Middle frontal gyrus (tissue), 1 donor: ENCODE measurements around the gene CXCL3.

ENCODE experiments used
- DNase-seq: peaks from one replicate; pipeline ENCODE4 v3.0.0-alpha.2; 2015; ENCODE audit warnings: low spot score; ENCODE audit errors: extremely low spot score

CXCL3 gene

GRCh38 chr4:74055498-74055897 is 17.0 kb upstream of the CXCL3 start:
- DNase-seq: no peak

GRCh38 chr4:74055096-74055495 is 16.6 kb upstream of the CXCL3 start:
- no peak for DNase-seq

DNA sequence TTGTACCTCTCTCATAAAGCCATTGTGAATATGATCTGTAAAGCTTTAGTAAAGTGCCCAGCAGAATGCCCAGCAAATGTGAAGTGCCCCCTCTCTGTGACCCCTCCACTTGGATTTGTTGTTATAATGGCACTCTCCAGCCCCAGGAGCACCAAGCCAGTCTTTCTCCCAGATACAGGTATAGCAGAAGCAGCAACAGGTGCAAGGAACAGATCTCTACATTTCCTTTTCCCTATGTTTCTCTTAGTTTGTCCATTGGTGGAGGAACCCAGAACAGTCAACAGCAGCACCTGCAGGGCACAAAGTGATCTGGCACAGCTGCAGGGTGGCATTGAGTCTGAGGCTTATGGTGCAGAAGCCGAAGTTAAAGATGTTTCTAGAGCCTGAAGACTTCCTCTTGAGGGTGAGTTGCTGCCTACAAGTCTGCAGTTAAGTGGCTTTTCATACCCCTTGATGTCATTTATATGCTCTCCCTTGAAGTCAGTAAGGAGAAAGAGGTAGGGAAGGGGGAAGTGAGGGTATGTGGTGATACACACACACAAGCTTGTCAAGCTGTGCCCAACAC is 16.1 kb upstream of the CXCL3 start:
- no peak for DNase-seq

DNA sequence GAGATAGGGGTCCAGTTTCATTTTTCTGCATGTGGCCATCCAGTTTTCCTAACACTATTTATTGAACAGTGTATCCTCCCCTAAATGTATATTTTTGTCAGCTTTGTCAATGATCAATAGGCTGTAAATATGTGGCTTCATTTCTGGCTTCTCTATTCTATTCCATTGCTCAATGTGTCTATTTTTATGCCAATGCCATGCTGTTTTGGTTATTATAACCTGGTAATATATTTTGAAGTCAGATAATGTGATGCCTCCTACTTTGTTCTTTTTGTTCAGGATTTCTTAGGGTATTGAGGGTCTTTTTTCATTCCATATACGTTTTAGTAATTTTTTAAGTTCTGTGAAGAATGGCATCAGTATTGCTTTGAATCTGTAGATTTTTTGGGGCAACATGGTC is 8.7 kb upstream of the CXCL3 start:
- no peak for DNase-seq

DNA sequence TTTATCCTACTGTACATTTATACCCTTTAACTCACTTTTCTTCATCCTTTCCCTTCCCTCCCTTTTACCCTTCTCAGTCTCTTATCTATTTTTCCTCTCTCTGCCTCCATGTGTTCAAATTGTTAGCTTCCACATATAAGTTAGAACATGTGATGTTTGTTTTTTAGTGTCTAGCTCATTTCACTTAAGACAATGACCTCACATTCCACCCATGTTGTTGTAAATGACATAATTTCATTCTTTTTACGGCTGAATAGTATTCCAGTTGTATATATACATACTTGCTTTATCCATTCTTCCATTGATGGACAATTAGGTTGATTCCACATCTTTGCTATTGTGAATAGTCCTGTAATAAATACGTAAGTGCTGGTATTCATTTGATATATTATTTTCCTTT is 7.3 kb upstream of the CXCL3 start:
- no peak for DNase-seq

- no peak for DNase-seq
Measured at GRCh38 chr4:74045247-74045646, 6.8 kb upstream of the CXCL3 start.

DNA sequence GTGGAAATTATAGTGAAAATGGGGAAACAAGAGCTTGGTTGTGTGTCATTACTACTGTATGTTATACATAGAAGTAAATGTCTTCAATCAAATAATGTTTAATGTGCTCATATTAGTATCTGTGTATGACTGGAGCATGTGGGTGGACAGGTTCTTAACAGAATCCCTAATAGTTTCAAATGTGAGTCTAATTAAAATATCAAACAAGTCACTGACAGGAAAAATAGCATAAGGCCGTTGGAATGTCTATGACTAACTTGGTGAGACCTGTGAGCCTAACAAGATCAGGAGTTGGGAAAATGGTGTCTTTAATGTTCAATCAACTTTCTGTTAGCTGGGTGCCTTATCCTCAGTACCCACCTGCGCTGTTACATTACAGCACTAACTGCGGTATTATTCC is 6.2 kb upstream of the CXCL3 start:
- DNase-seq: no peak

DNA sequence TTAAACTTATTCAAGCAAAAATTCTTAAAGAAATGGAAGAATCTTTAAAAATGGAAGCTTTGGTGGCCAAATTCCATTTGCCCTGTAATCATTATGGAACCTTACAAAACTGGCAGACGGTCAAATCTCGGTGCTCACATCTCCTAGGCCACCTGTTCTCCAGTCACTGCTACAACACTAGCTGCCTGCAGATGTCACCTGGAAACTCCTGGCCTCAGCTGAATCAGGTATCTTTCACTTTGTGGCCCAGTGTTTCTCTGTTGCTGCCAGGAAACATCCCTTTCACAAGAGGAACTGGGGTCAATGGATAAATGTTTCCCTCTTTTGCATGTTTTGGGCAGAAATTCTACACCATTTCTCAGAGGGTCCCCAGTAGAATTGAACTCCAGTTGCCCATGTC is 4.2 kb upstream of the CXCL3 start:
- no peak for DNase-seq

DNA sequence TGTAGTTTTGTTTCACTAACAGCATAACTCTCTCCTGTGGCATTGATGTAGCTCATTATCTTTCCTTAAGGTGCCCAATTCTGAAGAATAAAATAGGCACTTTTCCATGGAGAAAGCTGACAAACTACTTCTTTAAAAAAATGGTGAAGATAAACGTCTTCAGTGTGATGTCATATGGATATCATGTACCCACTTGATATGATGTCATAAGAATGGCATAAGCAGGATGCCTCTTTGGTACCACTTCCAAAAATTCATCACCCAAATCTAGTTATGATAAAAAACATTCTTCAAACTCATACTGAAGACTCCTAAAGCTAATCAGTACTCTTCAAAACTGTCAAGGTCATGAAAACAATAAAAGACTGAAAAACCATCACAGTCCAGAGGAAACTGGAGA is 2.9 kb upstream of the CXCL3 start:
- DNase-seq: no peak

DNA sequence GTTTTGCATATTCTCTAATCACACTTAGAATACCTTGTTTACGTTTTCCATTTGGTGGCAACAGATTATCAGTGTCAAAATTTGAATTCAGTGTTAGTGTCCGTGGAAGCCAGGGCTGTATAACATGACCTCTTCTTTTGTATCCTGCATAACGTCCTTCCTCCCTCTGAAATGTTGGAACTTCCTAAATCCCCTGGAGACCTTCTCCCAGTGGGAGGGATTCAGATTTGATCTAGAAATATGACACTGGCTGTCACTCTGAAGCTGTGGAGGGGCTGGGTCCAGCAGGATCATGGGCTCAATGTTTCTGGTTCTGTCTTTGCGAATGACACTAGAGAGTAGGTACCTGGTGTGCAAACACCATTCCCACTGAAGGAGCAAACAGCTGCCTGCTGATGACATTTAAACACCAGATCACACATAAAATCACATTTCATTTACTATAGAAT is 850 bp upstream of the CXCL3 start:
- DNase-seq: no peak

DNA sequence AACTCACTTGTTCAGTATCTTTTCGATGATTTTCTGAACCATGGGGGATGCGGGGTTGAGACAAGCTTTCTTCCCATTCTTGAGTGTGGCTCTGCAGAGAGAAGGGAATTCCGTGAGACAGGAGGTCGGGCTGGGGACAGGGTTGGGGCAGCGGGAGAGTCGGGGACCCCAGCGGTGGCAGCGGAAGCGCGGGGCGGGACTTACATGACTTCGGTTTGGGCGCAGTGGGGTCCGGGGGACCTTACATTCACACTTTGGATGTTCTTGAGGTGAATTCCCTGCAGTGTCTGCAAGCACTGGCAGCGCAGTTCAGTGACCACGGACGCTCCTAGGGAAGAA is 434 bp downstream of the CXCL3 start:
- DNase-seq: no peak

- no peak for DNase-seq
Measured at GRCh38 chr4:74037076-74037955, 1.2 kb downstream of the CXCL3 start.

DNA sequence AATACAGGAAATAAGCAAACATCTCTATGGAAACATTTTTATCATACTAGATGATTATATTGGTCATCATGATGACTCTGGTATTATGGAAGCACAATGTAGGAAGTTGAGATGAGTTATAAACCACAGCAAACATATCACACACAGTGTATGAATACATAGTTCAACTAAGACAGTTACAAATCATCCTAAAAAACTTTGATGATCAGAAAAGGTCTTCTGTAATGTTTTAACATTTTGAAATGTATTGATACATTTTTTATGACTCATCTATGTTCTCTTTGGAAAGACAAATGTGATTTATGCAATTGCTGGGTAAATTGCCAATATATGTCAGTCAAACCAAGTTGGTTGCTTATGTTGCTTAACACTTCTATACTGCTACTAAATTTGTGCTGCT is 4.8 kb downstream of the CXCL3 start:
- no peak for DNase-seq

GRCh38 chr4:74032064-74032463 is 6.4 kb downstream of the CXCL3 start:
- no peak for DNase-seq

GRCh38 chr4:74031576-74031975 is 6.9 kb downstream of the CXCL3 start:
- DNase-seq: no peak

- no peak for DNase-seq
Measured at GRCh38 chr4:74030285-74030684, 8.2 kb downstream of the CXCL3 start.

GRCh38 chr4:74028504-74028903 is 10.0 kb downstream of the CXCL3 start:
- no peak for DNase-seq

GRCh38 chr4:74023709-74024108 is 14.8 kb downstream of the CXCL3 start:
- DNase-seq: no peak

GRCh38 chr4:74021601-74022000 is 16.9 kb downstream of the CXCL3 start:
- DNase-seq: no peak

GRCh38 chr4:74018771-74019170 is 19.7 kb downstream of the CXCL3 start:
- no peak for DNase-seq

DNA sequence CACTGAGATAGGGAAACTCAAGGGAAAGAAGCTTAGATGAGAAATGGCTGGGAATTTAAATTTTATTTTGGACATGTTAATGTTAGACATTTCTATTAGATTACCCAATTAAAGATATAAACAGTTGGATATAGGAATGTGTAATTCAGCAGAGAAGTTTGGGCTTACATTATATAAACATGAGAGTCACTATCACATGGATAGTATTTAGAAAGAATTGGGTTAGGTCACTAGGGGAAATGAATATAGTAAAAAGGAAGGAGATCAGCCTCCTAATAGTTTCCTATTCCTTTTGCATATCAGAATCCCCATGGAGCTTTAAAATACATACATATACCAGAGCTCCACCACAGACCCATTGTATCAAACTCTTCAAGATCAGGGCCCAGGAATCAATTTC is 20.4 kb downstream of the CXCL3 start:
- no peak for DNase-seq

DNA sequence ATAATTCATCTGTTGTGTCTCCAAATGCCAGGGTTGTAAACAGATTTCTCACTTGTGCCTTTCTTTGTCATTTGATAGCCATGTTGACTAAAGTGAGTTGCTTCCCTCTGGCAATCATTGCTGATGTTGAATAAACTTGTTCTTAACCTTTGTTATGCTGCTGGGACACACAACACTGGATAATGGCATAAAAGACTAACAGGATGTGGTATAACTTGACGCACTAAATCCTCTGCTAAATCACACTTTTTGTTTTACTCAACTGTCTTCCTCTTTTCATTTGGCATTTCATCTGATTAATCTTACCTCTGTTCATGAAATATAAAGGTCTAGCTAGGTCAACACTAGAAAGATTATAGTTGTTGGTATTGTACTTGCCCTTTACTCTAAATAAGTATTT is 22.4 kb downstream of the CXCL3 start:
- DNase-seq: no peak

DNA sequence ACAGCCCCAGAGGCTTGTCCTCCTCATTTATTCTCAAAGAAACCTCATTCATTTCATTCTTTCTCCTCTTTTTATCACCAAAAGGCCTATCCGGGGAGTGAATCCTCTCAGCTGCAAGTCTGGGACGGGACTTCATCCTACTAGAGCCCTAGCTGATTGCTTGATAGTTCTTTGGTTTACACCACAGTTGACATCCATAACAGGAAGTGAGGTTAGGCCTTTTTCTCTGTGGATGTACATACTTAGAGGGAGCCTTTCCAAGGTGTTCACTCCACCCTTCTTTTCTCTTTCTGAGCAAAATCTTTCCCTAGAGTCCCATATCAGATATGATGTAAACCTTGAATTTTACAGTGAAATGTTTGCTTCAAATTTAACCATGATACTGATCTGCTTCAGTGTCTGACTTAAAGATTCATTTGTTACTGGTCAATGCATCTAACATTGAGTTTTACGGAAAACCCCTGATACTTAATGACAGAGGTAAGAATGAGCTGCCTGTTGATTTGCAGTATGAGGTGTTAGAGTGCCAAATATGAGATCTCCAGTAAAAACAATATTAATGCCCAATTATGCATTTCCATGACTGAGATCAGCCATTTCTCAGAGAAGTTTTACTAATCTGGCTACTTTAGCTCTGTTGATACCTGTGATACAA is 23.2 kb downstream of the CXCL3 start:
- DNase-seq: no peak
